ENCODE measurements around the gene MRE11. TPM values are rescaled to one million over a fixed set of nuclear protein-coding genes. Genes with fewer than 3 reads are reported as not detected.

The MRE11 gene
- total and polyA plus RNA-seq, 10 of the 15 experiments (the other 5 are each of a cell fraction or from before 2014, with no cell fraction given), result 16.2 to 39.2 (median 26.9) TPM

DNA sequence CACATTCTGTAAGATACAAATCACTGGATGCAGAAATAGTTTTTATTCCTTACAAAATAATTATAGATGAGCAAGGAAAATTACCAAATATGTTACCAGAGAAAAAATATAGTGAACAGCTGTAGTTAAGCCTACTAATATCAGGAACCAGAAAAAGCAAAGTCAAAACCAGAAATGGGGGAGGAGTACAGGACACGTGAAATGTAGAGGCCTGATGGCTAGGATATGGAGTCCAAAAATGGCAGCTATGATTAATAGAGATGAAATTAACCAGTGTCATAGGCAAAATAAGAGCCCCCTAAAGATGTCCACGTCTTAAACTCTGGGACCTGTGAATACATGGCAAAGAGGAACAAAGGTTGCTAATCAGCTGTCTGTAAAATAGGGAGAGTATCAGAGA lies 34.1 kb downstream of the MRE11 start (continued):
- no peak for TF ChIP-seq GATAD2B (conservative IDR thresholded peaks at IDR 0.05; ENCODE audit: low read depth)
- TF ChIP-seq NFIC (IDR thresholded peaks at IDR 0.05; ENCODE audit: low read depth, low read length), result peak; percentile 75
- TF ChIP-seq NR2C2 (IDR thresholded peaks at IDR 0.05; ENCODE audit: borderline replicate concordance, control insufficient read depth, insufficient read length, low read depth), result no peak
- no peak for TF ChIP-seq MEF2A (IDR thresholded peaks at IDR 0.05; ENCODE audit: insufficient read depth, low read depth, low read length)
- TF ChIP-seq RUNX3 (IDR thresholded peaks at IDR 0.05; ENCODE audit: low read length), result peak; percentile 40
- TF ChIP-seq, protein P1, sequence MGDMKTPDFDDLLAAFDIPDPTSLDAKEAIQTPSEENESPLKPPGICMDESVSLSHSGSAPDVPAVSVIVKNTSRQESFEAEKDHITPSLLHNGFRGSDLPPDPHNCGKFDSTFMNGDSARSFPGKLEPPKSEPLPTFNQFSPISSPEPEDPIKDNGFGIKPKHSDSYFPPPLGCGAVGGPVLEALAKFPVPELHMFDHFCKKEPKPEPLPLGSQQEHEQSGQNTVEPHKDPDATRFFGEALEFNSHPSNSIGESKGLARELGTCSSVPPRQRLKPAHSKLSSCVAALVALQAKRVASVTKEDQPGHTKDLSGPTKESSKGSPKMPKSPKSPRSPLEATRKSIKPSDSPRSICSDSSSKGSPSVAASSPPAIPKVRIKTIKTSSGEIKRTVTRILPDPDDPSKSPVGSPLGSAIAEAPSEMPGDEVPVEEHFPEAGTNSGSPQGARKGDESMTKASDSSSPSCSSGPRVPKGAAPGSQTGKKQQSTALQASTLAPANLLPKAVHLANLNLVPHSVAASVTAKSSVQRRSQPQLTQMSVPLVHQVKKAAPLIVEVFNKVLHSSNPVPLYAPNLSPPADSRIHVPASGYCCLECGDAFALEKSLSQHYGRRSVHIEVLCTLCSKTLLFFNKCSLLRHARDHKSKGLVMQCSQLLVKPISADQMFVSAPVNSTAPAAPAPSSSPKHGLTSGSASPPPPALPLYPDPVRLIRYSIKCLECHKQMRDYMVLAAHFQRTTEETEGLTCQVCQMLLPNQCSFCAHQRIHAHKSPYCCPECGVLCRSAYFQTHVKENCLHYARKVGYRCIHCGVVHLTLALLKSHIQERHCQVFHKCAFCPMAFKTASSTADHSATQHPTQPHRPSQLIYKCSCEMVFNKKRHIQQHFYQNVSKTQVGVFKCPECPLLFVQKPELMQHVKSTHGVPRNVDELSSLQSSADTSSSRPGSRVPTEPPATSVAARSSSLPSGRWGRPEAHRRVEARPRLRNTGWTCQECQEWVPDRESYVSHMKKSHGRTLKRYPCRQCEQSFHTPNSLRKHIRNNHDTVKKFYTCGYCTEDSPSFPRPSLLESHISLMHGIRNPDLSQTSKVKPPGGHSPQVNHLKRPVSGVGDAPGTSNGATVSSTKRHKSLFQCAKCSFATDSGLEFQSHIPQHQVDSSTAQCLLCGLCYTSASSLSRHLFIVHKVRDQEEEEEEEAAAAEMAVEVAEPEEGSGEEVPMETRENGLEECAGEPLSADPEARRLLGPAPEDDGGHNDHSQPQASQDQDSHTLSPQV (IDR thresholded peaks at IDR 0.05), result no peak
- peak; percentile 80; the same call in 1 of the 2 replicates for TF ChIP-seq IRF4 (IDR thresholded peaks at IDR 0.05; ENCODE audit: low read depth, low read length)
- TF ChIP-seq, protein P2, sequence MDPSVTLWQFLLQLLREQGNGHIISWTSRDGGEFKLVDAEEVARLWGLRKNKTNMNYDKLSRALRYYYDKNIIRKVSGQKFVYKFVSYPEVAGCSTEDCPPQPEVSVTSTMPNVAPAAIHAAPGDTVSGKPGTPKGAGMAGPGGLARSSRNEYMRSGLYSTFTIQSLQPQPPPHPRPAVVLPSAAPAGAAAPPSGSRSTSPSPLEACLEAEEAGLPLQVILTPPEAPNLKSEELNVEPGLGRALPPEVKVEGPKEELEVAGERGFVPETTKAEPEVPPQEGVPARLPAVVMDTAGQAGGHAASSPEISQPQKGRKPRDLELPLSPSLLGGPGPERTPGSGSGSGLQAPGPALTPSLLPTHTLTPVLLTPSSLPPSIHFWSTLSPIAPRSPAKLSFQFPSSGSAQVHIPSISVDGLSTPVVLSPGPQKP (IDR thresholded peaks at IDR 0.05; ENCODE audit: low read depth, low read length), result no peak
- TF ChIP-seq, protein P3, sequence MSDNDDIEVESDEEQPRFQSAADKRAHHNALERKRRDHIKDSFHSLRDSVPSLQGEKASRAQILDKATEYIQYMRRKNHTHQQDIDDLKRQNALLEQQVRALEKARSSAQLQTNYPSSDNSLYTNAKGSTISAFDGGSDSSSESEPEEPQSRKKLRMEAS (IDR thresholded peaks at IDR 0.05; ENCODE audit: low read depth, low read length), result no peak
- no peak for TF ChIP-seq EED (IDR thresholded peaks at IDR 0.05; ENCODE audit: low read depth)
